H9 (cell line): ENCODE data around the gene NDST1. TPM values are rescaled to one million over a fixed set of nuclear protein-coding genes. Genes with fewer than 3 reads are reported as not detected.

Experiments used
- DNase-seq: peaks from one replicate; pipeline ENCODE4 v3.0.0-alpha.2; 2017
- H2AFZ ChIP-seq: one replicate; pipeline ENCODE4 v1.6.1; 2013; ENCODE audit warnings: mild to moderate bottlenecking, low read length, control low read depth, moderate library complexity
- H2AK5ac ChIP-seq: 2 replicates; pipeline ENCODE4 v1.6.1; 2013; ENCODE audit warnings: low read length, control low read depth, mixed read lengths; ENCODE audit not compliant: insufficient read length
- H2BK120ac ChIP-seq: one replicate; pipeline ENCODE4 v1.6.1; 2013; ENCODE audit warnings: low read depth, mild to moderate bottlenecking, low read length, control low read depth, inconsistent platforms; ENCODE audit not compliant: poor library complexity, severe bottlenecking
- H2BK12ac ChIP-seq: 2 replicates; pipeline ENCODE4 v1.6.1; 2013; ENCODE audit warnings: low read length, control low read depth, mixed read lengths, low read depth; ENCODE audit not compliant: insufficient read length
- H2BK15ac ChIP-seq: 2 replicates; pipeline ENCODE4 v1.6.1; 2013; ENCODE audit warnings: low read depth, low read length, control low read depth
- H2BK20ac ChIP-seq: one replicate; pipeline ENCODE4 v1.6.1; 2013; ENCODE audit warnings: low read depth, mild to moderate bottlenecking, low read length, control low read depth, inconsistent platforms; ENCODE audit not compliant: poor library complexity, severe bottlenecking
- H2BK5ac ChIP-seq: 2 replicates; pipeline ENCODE4 v1.6.1; 2013; ENCODE audit warnings: low read length, control low read depth, mixed read lengths; ENCODE audit not compliant: insufficient read length
- H3K14ac ChIP-seq: 2 replicates; pipeline ENCODE4 v1.6.1; 2013; ENCODE audit warnings: low read length, control low read depth; ENCODE audit not compliant: insufficient read depth
- H3K18ac ChIP-seq: 2 replicates; pipeline ENCODE4 v1.6.1; 2013; ENCODE audit warnings: low read depth, mild to moderate bottlenecking, mixed read lengths, low read length, control low read depth; ENCODE audit not compliant: insufficient read length
- H3K23ac ChIP-seq: 2 replicates; pipeline ENCODE4 v1.6.1; 2013; ENCODE audit warnings: low read length, control low read depth, mixed read lengths, low read depth; ENCODE audit not compliant: insufficient read length
- H3K23me2 ChIP-seq: 2 replicates; pipeline ENCODE4 v1.6.1; 2013; ENCODE audit warnings: low read depth, mild to moderate bottlenecking, mixed read lengths, low read length, control low read depth; ENCODE audit not compliant: insufficient read length, poor library complexity, severe bottlenecking
- H3K27ac ChIP-seq: 2 replicates; pipeline ENCODE4 v1.5.1; 2013; ENCODE audit warnings: low read length, control low read depth, mixed read lengths, low read depth; ENCODE audit not compliant: insufficient read length
- H3K27me3 ChIP-seq: 2 replicates; pipeline ENCODE4 v1.6.1; 2013; ENCODE audit warnings: low read length, control low read depth, inconsistent platforms; ENCODE audit not compliant: insufficient read depth
- H3K4ac ChIP-seq: 2 replicates; pipeline ENCODE4 v1.6.1; 2013; ENCODE audit warnings: low read depth, mild to moderate bottlenecking, control low read depth, inconsistent platforms, low read length, moderate library complexity
- H3K4me1 ChIP-seq: 2 replicates; pipeline ENCODE4 v1.6.1; 2013; ENCODE audit warnings: low read length, control low read depth, inconsistent platforms; ENCODE audit not compliant: insufficient read depth
- H3K4me2 ChIP-seq: 2 replicates; pipeline ENCODE4 v1.6.1; 2013; ENCODE audit warnings: low read length, control low read depth, mixed read lengths; ENCODE audit not compliant: insufficient read length, insufficient read depth
- H3K56ac ChIP-seq: 2 replicates; pipeline ENCODE4 v1.6.1; 2013; ENCODE audit warnings: low read depth, mild to moderate bottlenecking, mixed read lengths, low read length, control low read depth; ENCODE audit not compliant: insufficient read length
- H3K79me1 ChIP-seq: 2 replicates; pipeline ENCODE4 v1.6.1; 2013; ENCODE audit warnings: low read depth, mild to moderate bottlenecking, moderate library complexity, low read length, control low read depth, inconsistent platforms; ENCODE audit not compliant: insufficient read depth, poor library complexity, severe bottlenecking
- H3K79me2 ChIP-seq: 2 replicates; pipeline ENCODE4 v1.6.1; 2013; ENCODE audit warnings: low read length, control low read depth, inconsistent platforms; ENCODE audit not compliant: insufficient read depth
- H3K9ac ChIP-seq: 2 replicates; pipeline ENCODE4 v1.6.1; 2013; ENCODE audit warnings: low read length, control low read depth, mixed read lengths; ENCODE audit not compliant: insufficient read length; ENCODE audit errors: extremely low read depth
- H3K9me3 ChIP-seq: one replicate; pipeline ENCODE4 v1.6.1; 2013; ENCODE audit warnings: low read depth, low read length, inconsistent platforms; ENCODE audit not compliant: control insufficient read depth
- H3T11ph ChIP-seq: one replicate; pipeline ENCODE4 v1.6.1; 2013; ENCODE audit warnings: mild to moderate bottlenecking, low read length, control low read depth, inconsistent platforms
- H4K20me1 ChIP-seq: one replicate; pipeline ENCODE4 v1.6.1; 2013; ENCODE audit not compliant: control insufficient read depth, insufficient read length, insufficient read depth
- H4K5ac ChIP-seq: 2 replicates; pipeline ENCODE4 v1.6.1; 2013; ENCODE audit warnings: low read depth, mild to moderate bottlenecking, mixed read lengths, low read length, control low read depth; ENCODE audit not compliant: insufficient read length
- H4K8ac ChIP-seq: replicated peaks from 2 replicates; pipeline ENCODE4 v1.6.1; 2013; ENCODE audit warnings: low read length, control low read depth, mixed read lengths, low read depth; ENCODE audit not compliant: insufficient read length
- H4K91ac ChIP-seq: 2 replicates; pipeline ENCODE4 v1.6.1; 2013; ENCODE audit warnings: low read depth, mild to moderate bottlenecking, moderate library complexity, mixed read lengths, low read length, control low read depth; ENCODE audit not compliant: insufficient read length
- H3K27ac Mint-ChIP-seq, 3 experiments: 2 replicates in 2 of 3; 3 replicates in 1 of 3; pipeline ENCODE4 v1.8.0; 2020 to 2021; ENCODE audit warnings: mixed read lengths in 3 of 3, mild to moderate bottlenecking in 1 of 3, moderate library complexity in 1 of 3
- H3K27me3 Mint-ChIP-seq: 2 replicates; pipeline ENCODE4 v1.8.0; 2021; ENCODE audit warnings: low read depth, mild to moderate bottlenecking, moderate library complexity, mixed read lengths
- H3K36me3 Mint-ChIP-seq, 3 experiments: 2 replicates in 2 of 3; 3 replicates in 1 of 3; pipeline ENCODE4 v1.8.0; 2020 to 2021; ENCODE audit warnings: low read depth in 3 of 3, mixed read lengths in 3 of 3; ENCODE audit not compliant: insufficient read depth in 1 of 3
- H3K4me1 Mint-ChIP-seq, 2 experiments: 2 replicates each; pipeline ENCODE4 v1.8.0; 2020; ENCODE audit warnings: mixed read lengths in 2 of 2
- H3K4me3 Mint-ChIP-seq, 2 experiments: 2 replicates in 1 of 2; 3 replicates in 1 of 2; pipeline ENCODE4 v1.8.0; 2020 to 2021; ENCODE audit warnings: mild to moderate bottlenecking in 2 of 2, mixed read lengths in 2 of 2, moderate library complexity in 1 of 2
- H3K9me3 Mint-ChIP-seq, 2 experiments: 2 replicates in 1 of 2; 3 replicates in 1 of 2; pipeline ENCODE4 v1.8.0; 2020; ENCODE audit warnings: mild to moderate bottlenecking in 2 of 2, mixed read lengths in 2 of 2, moderate library complexity in 1 of 2
- CTCF ChIP-seq: fragments of 200-600 bp; sonication (generic); conservative IDR thresholded peaks from 3 replicates; pipeline ENCODE4 v1.8.0; 2021; ENCODE audit warnings: antibody characterized with exemption, mild to moderate bottlenecking
- WGBS: extraction: QIAGEN DNeasy Blood & Tissue Kit; methylation state at CpG from one replicate; pipeline ENCODE4 v1.1.7; 2013; ENCODE audit warnings: missing lambda C conversion rate, low lambda C conversion rate, mixed read lengths; ENCODE audit not compliant: insufficient read length; ENCODE audit errors: extremely low coverage; 5-methylcytosine and 5-hydroxymethylcytosine counted together
- total RNA-seq: library from RNA; stranded (reverse); gene quantifications from 2 replicates; pipeline ENCODE4 v1.2.1, GENCODE V29; 2021

Gene NDST1
- total RNA-seq, 1 experiment from 2014 or later: 65.5 TPM

- no peak overlapping the region for H3T11ph ChIP-seq
- no peak overlapping the region for H3K56ac ChIP-seq
- H2AK5ac ChIP-seq: no peak overlapping the region
- H2BK20ac ChIP-seq: no peak overlapping the region
- H4K5ac ChIP-seq: no peak overlapping the region
- H4K91ac ChIP-seq: no peak overlapping the region
- no peaks in the 10 kb centered on the region; the same call in 1 of the 2 replicates for H3K27me3 Mint-ChIP-seq
- no peak overlapping the region for H2BK15ac ChIP-seq
- H3K4me1 ChIP-seq: peaks cover 3% of the 10 kb centered on the region; the same call in 1 of the 2 replicates
- H3K9me3 ChIP-seq: no peaks in the 10 kb centered on the region
- H3K4me2 ChIP-seq: no peak overlapping the region
- H4K20me1 ChIP-seq: no peaks in the 10 kb centered on the region
- no peak overlapping the region for H3K4ac ChIP-seq
- no peaks in the 10 kb centered on the region for H3K9me3 Mint-ChIP-seq
- no peak overlapping the region for H2BK120ac ChIP-seq
- H3K14ac ChIP-seq: no peak overlapping the region
- no peak overlapping the region for H3K18ac ChIP-seq
- peak overlapping the region in 1 of 3 experiments; percentile 12; a peak in 1 of 7 replicates for H3K27ac Mint-ChIP-seq
- H3K27ac ChIP-seq: no peak overlapping the region
- H3K36me3 Mint-ChIP-seq: no peaks in the 10 kb centered on the region
- H3K79me1 ChIP-seq: no peaks in the 10 kb centered on the region
- no peak for TF ChIP-seq CTCF
- no peak overlapping the region for H3K4me3 Mint-ChIP-seq
- no peak overlapping the region for H2AFZ ChIP-seq
- H2BK12ac ChIP-seq: no peak overlapping the region
- peaks cover 53 to 54% of the 10 kb centered on the region in 2 experiments for H3K4me1 Mint-ChIP-seq
- DNase-seq: no peak
- H2BK5ac ChIP-seq: no peak overlapping the region
- no peaks in the 10 kb centered on the region for H3K79me2 ChIP-seq
- H3K23ac ChIP-seq: no peak overlapping the region
- no peaks in the 10 kb centered on the region for H3K23me2 ChIP-seq
- H3K9ac ChIP-seq: no peak overlapping the region
- no CpG with 5 or more reads among the region's 2 CpGs for WGBS
- H4K8ac ChIP-seq: no peak overlapping the region
- H3K27me3 ChIP-seq: no peaks in the 10 kb centered on the region
Measured at GRCh38 chr5:150461231-150461630, 46.7 kb upstream of the NDST1 start.
